Transverse colon (tissue), 4 donors: ENCODE data around the gene PPP1R37. TPM values are rescaled to one million over a fixed set of nuclear protein-coding genes. Genes with fewer than 3 reads are reported as not detected.

Source experiments
- DNase-seq: peaks from one replicate; pipeline ENCODE4 v3.0.0-alpha.2; 2019
- H3K27ac ChIP-seq, 4 donors: fragments of 200-600 bp; sonication (generic); 2 replicates each; pipeline ENCODE4 v1.5.1; 2016 to 2018; ENCODE audit warnings: inconsistent platforms in 4 of 4
- H3K27me3 ChIP-seq: fragments of 200-600 bp; sonication (generic); 2 replicates; pipeline ENCODE4 v1.5.1; 2017; ENCODE audit warnings: inconsistent platforms
- H3K36me3 ChIP-seq, 4 donors: fragments of 200-600 bp; sonication (generic); 2 replicates each; pipeline ENCODE4 v1.5.1; 2017 to 2019; ENCODE audit warnings: inconsistent platforms in 4 of 4
- H3K4me1 ChIP-seq, 4 donors: fragments of 200-600 bp; sonication (generic); 2 replicates each; pipeline ENCODE4 v1.5.1; 2017 to 2020; ENCODE audit warnings: inconsistent platforms in 4 of 4
- H3K4me3 ChIP-seq, 4 donors: fragments of 200-600 bp; sonication (generic); 1 replicate in 1 of 4; 2 replicates in 3 of 4; pipeline versions ENCODE4 v1.5.1 to v1.6.1; 2017 to 2019; ENCODE audit warnings: inconsistent platforms in 4 of 4
- H3K9me3 ChIP-seq, 2 donors: fragments of 200-600 bp; sonication (generic); 2 replicates each; pipeline ENCODE4 v1.5.1; 2017 to 2019; ENCODE audit warnings: inconsistent platforms in 2 of 2
- EP300 ChIP-seq: sonication (generic); formaldehyde crosslinking; IDR thresholded peaks from one replicate; pipeline ENCODE4 v1.6.1; 2017; ENCODE audit warnings: antibody characterized with exemption, low read depth
- POLR2A ChIP-seq: fragments of 450-650 bp; IDR thresholded peaks from one replicate; pipeline ENCODE4 v1.6.1; 2016; ENCODE audit warnings: antibody characterized with exemption, mild to moderate bottlenecking, moderate library complexity
- POLR2AphosphoS5 ChIP-seq, 3 donors: sonication (generic); formaldehyde crosslinking; IDR thresholded peaks; one replicate each; pipeline ENCODE4 v1.6.1; 2016; ENCODE audit warnings: antibody characterized with exemption in 3 of 3
- WGBS, 2 donors: methylation state at CpG; one replicate each; pipeline ENCODE4 v1.1.5; 2018; ENCODE audit warnings: low coverage in 1 of 2; 5-methylcytosine and 5-hydroxymethylcytosine counted together
- in situ Hi-C, 4 donors: fragments of 200-750 bp; cut with MboI; loops; one replicate each; pipeline versions ENCODE4 v1.15.0 to v1.15.1; 2017; ENCODE audit warnings: low sequenced_read_pairs in 3 of 4, low pct_ligation_motif_present in 1 of 4, low pct_unique_long_range_greater_than_20kb in 1 of 4
- intact Hi-C: fragments of 100-400 bp; cut with DNase I; formaldehyde crosslinking; loops from one replicate; pipeline ENCODE4 v1.15.1; 2023; ENCODE audit warnings: low total_unique reads
- total RNA-seq, 4 donors: library from RNA; depleted of rRNA; stranded (reverse); fragments of >200 nt; gene quantifications; one replicate each; pipeline ENCODE4 v1.1.0, GENCODE V29; 2016
- TF ChIP-seq, protein P1 (sequence below), 5 experiments: fragments of 200-600 bp in 3 of 5; fragments of 450-650 bp in 2 of 5; sonication (generic) in 3 of 5; IDR thresholded peaks; 1 replicate in 2 of 5; 2 replicates in 3 of 5; pipeline ENCODE4 v1.5.1; 2016 to 2017; ENCODE audit warnings: antibody characterized with exemption in 5 of 5, inconsistent platforms in 3 of 5, mild to moderate bottlenecking in 2 of 5, moderate library complexity in 1 of 5

Gene PPP1R37
- total RNA-seq, 4 donors from 2014 or later = 31.1 to 92.5 (median 45.2) TPM

DNA sequence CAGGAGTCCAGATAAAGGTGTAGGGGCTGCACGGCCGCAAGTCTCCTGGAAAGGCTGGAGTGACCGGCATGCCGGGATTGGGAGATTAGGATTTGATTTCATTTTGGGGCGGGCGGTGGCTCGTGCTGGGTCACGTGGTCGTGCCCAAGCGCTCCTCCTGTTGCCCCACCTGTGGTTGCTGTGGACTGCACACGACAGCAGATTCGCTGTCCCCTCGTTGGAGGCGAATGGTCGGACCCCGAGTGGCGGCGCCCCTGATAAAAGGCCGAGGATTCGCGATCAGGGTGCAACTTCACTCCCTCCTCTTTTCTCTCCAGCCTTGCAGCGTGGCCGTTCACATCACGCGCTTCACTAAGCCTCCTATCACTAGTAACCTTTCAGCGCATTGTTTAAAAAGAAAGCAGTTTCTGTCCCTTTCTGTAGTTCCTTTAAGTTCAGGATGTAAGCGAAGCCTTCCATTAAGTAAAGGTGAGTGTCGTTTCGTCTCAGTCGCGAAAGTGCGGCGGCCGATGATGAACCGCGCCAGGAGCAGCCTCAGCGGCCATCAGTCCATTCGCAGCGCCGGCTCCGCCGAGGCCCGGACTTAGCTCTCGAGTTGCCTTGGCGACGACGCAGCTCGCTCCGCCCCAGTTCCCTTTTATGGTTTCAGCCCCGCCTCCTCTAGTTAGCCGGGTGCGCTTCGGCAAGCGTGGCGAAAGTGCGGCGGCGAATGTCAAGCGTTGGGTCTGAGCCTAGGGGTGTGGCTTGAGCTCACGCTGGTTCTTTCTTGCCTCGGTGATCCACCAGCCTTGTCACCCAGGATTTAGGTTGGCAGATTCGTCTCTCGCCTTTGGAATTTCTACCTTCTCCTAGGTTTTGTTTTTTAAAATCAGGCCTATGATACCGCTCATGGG lies 1.7 kb upstream of the PPP1R37 start:
- Histone ChIP-seq H3K36me3 (peaks cover 0 to 8% (median 0%) of the 10 kb centered on the region in 4 donors), H3K27ac (peak overlapping the region; percentile 89 to 93 (median 91)), H3K4me1 (peaks cover 21 to 50% (median 37%) of the 10 kb centered on the region in 4 donors), H3K4me3 (peak overlapping the region; percentile 34 to 96 (median 96)), H3K27me3 (no peaks in the 10 kb centered on the region), H3K9me3 (no peaks in the 10 kb centered on the region)
- WGBS, 2 donors = 8 to 11% methylated on average over 5 to 64 of the region's 64 CpGs
- in situ Hi-C loops (no loop called here), intact Hi-C loops (no loop called here)
- peak; percentile 99 for DNase-seq
- TF ChIP-seq POLR2AphosphoS5 (IDR thresholded peaks at IDR 0.05) (peak; percentile 50 to 90 (median 82)), EP300 (no peak), POLR2A (peak; percentile 67)
- TF ChIP-seq, protein P1, sequence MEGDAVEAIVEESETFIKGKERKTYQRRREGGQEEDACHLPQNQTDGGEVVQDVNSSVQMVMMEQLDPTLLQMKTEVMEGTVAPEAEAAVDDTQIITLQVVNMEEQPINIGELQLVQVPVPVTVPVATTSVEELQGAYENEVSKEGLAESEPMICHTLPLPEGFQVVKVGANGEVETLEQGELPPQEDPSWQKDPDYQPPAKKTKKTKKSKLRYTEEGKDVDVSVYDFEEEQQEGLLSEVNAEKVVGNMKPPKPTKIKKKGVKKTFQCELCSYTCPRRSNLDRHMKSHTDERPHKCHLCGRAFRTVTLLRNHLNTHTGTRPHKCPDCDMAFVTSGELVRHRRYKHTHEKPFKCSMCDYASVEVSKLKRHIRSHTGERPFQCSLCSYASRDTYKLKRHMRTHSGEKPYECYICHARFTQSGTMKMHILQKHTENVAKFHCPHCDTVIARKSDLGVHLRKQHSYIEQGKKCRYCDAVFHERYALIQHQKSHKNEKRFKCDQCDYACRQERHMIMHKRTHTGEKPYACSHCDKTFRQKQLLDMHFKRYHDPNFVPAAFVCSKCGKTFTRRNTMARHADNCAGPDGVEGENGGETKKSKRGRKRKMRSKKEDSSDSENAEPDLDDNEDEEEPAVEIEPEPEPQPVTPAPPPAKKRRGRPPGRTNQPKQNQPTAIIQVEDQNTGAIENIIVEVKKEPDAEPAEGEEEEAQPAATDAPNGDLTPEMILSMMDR (IDR thresholded peaks at IDR 0.05) = peak in 1 of 5 experiments; percentile 11

DNA sequence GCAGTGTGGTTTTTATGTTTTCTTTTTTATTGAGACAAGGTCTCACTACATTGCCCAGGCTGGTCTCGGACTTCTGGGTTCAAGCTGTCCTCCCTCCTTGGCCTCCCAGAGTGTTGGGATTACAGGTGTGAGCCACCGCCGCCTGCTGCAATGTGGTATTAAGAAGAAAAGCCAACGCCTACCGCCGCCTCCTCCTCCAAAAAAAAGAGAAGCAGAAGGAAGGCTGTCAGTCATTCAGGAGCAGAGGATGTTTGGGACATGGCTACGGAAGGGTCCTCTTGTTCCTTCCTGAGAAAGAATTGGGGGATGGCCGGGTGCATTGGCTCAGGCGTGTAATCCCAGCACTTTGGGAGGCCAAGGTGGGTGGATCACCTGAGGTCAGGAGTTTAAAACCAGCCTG lies 1.2 kb downstream of the PPP1R37 start:
- Histone ChIP-seq H3K9me3 (no peaks in the 10 kb centered on the region), H3K27ac (peak overlapping the region in 2 of 4 donors; percentile 89 to 91), H3K4me1 (peaks cover 27 to 77% (median 46%) of the 10 kb centered on the region in 4 donors), H3K27me3 (no peaks in the 10 kb centered on the region), H3K4me3 (peak overlapping the region; percentile 93 to 96 (median 96)), H3K36me3 (no peaks in the 10 kb centered on the region)
- DNase-seq = no peak
- in situ Hi-C loops = no loop called here
- TF ChIP-seq POLR2A (no peak), POLR2AphosphoS5 (IDR thresholded peaks at IDR 0.05) (no peak), EP300 (no peak)
- TF ChIP-seq, protein P1 (IDR thresholded peaks at IDR 0.05) = no peak
- 54 to 59% methylated on average over 6 to 9 of the region's 9 CpGs for WGBS, 2 donors
- intact Hi-C loops = no loop called here

DNA sequence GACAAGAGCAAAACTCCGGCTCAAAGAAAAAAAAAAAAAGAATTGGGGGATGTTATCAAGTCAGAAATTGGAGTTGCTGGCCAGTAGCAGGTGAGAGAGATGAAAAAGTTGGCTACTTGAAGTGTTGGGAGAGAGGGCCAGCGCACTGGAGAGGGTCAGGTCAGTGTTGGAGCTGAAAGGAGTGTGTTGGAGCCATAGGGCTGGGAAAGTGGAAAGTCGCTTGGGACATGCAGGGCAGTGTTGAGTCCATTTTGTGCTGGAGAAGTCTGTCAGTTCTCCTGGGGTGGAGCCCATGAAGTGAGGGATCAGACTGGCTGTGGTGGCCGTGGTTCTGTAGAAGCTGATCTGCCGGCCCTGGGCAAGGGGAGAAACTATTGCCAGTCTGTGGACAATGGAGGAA lies 1.7 kb downstream of the PPP1R37 start:
- H3K4me3 ChIP-seq = peak overlapping the region in 1 of 4 donors; percentile 96
- H3K27ac ChIP-seq = no peak overlapping the region
- H3K4me1 ChIP-seq = peaks cover 27 to 77% (median 46%) of the 10 kb centered on the region in 4 donors
- H3K36me3 ChIP-seq = no peaks in the 10 kb centered on the region
- no peaks in the 10 kb centered on the region for H3K9me3 ChIP-seq
- in situ Hi-C loops (no loop called here), intact Hi-C loops (no loop called here)
- WGBS, 2 donors = 88 to 90% methylated on average over 2 to 5 of the region's 5 CpGs
- DNase-seq = no peak
- TF ChIP-seq POLR2AphosphoS5 (IDR thresholded peaks at IDR 0.05) (no peak), POLR2A (no peak), EP300 (no peak)
- TF ChIP-seq, protein P1 (IDR thresholded peaks at IDR 0.05) = no peak
- H3K27me3 ChIP-seq = no peaks in the 10 kb centered on the region

DNA sequence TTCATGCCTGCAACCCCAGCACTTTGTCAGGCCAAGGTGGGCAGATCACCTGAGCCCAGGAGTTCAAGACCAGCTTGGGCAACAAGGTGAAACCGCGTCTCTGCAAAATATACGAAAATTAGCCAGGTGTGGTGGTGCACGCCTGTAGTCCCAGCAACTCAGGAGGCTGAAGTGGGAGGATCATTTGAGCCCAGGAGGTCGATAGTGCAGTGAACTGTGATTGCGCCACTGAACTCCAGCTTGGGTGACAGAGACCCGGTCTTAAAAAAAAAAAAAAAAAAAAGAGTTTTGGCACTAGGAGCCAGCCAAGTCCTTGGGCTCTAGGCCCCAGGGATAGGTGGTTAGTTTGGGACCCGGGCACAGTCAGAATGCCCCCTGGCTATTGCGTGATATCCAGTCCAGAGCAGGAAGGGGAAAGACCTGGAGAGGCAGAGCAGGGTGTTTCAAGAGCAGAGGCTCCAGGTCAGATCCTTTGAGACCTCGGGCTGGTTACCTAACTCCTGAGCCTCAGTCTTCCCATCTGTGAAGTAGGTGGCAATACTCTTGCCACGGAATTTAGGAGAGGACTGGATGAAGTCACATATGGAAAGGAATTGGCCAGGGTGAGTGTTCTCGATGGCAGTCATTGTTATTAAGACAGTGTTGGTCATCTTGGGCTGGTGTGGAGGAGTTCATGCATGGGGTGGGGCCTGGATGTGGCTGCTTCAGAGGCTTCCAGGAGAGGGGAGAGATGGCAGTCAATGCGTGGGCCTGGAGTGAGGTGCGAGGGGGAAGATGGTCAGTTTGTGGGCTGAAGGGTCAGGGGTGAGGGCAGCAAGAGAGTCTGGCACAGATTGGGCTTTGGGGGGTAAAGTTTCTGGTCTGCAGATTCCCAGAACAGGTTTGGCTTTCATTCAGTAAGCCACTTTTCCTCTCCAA lies 2.8 kb downstream of the PPP1R37 start:
- no peaks in the 10 kb centered on the region for H3K36me3 ChIP-seq
- 86 to 91% methylated on average over 8 to 14 of the region's 14 CpGs for WGBS, 2 donors
- no peak for DNase-seq
- TF ChIP-seq POLR2A = no peak
- TF ChIP-seq POLR2AphosphoS5 (IDR thresholded peaks at IDR 0.05) = no peak
- TF ChIP-seq, protein P1 (IDR thresholded peaks at IDR 0.05) = no peak
- TF ChIP-seq EP300 = no peak
- H3K9me3 ChIP-seq = no peaks in the 10 kb centered on the region
- H3K4me1 ChIP-seq = peaks cover 25 to 74% (median 41%) of the 10 kb centered on the region in 4 donors
- in situ Hi-C loops (no loop called here), intact Hi-C loops (no loop called here)
- H3K4me3 ChIP-seq = no peak overlapping the region
- no peaks in the 10 kb centered on the region for H3K27me3 ChIP-seq
- H3K27ac ChIP-seq = no peak overlapping the region
